H1 (cell line): ENCODE data around the gene KRT13. TPM values are rescaled to one million over a fixed set of nuclear protein-coding genes. Genes with fewer than 3 reads are reported as not detected.

Experiments
- SIN3A ChIP-seq, 2 experiments: IDR thresholded peaks in 1 of 2; conservative IDR thresholded peaks in 1 of 2; 2 replicates each; pipeline ENCODE4 v1.6.1; 2011 to 2012; ENCODE audit warnings: low read length in 2 of 2, improper control_type of control experiment in 1 of 2, low read depth in 1 of 2, mild to moderate bottlenecking in 1 of 2
- YY1 ChIP-seq: IDR thresholded peaks from 2 replicates; pipeline ENCODE4 v1.6.1; 2011; ENCODE audit warnings: low read depth, mild to moderate bottlenecking, low read length
- polyA plus RNA-seq, 7 experiments: library from polyadenylated mRNA; depleted of rRNA in 3 of 7; stranded (reverse) in 5 of 7; unstranded in 2 of 7; fragments of >200 nt in 5 of 7; fragments of 200-250 nt in 2 of 7; gene quantifications; 1 replicate in 5 of 7; 2 replicates in 1 of 7; 4 replicates in 1 of 7; pipeline versions ENCODE4 v1.2.1 to v1.2.3, GENCODE V29; 2011 to 2013; ENCODE audit warnings: missing spikeins in 2 of 7, mixed read lengths in 2 of 7
- total RNA-seq: library from RNA; stranded (reverse); fragmentation: NEBNext Ultra II Directional; extraction: Animal tissue kit (Norgen Biotek cat#: 25700); gene quantifications from 2 replicates; pipeline ENCODE4 v1.2.1, GENCODE V29; 2021

Gene KRT13
- total and polyA plus RNA-seq, 2 of the 8 experiments (the other 6 are each of a cell fraction or from before 2014, with no cell fraction given): 0.09 TPM; not detected in 1

DNA sequence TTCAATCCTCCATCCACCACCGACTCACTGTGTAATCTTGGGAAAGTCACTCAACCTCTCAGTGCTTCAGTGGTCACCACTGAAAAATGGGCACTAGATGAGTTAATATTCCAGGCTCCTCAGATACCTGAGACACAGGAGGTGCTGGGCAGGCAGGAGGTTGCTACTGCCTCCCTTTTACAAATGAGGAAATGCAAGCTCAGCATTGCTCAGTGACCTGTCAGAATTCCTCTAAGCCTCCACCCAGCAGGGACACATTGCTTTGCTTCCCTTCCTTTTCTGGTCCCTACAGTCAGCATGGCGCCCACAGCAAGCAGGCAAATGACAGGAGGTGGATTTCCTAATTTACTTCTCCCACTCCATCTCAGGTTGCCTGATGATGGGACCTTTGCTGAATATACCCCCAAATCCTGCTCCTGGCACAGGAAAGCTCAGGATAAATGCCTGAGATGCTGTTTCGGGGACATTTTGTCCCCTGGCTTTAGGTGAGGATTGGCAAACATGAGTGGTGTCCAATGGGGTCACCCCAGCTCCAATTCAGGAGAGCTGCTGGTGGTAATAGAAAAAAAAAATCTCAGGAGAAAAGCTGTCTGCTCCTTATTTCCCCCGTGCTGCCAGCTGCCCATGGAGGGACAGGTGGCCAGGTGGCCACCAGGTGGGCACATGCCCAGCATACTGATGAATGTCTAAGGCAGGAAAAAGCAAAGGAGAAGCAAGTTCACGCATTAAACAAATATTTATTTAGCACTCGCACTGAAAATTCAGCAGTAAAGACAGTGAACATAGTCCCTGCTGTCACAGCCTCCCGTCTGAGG lies 5.0 kb upstream of the KRT13 start (continued):
- TF ChIP-seq YY1: 0 out of 2 replicates have a peak, but pooled peaks have one; percentile 35
- peak; percentile 34 to 66; a peak in 1 of 4 replicates for TF ChIP-seq SIN3A (conservative IDR thresholded peaks at IDR 0.05 in 1 of 2, IDR thresholded peaks at IDR 0.05 in 1 of 2; ENCODE audit: low read depth in 1 of 2, low read length in 2 of 2)
